NCI-H1436 treated with DMSO at 0.1 percent for 48 hours (cell line): Measurements from ENCODE around the gene PIF1.

Source experiments
- DNase-seq: peaks from one replicate; lab custom pipeline; 2025; lab: John Stamatoyannopoulos, UW

The PIF1 gene

GRCh38 chr15:64774037-64774628 is 51.3 kb downstream of the PIF1 start:
- no peak for DNase-seq

- no peak for DNase-seq
Measured at GRCh38 chr15:64773606-64774005, 51.8 kb downstream of the PIF1 start.

GRCh38 chr15:64772964-64773363 is 52.5 kb downstream of the PIF1 start:
- DNase-seq, result no peak

GRCh38 chr15:64772488-64772887 is 53.0 kb downstream of the PIF1 start:
- no peak for DNase-seq

- no peak for DNase-seq
Measured at GRCh38 chr15:64770626-64771025, 54.8 kb downstream of the PIF1 start.

- no peak for DNase-seq
Measured at GRCh38 chr15:64767203-64767602, 58.2 kb downstream of the PIF1 start.

GRCh38 chr15:64766058-64766457 is 59.4 kb downstream of the PIF1 start:
- no peak for DNase-seq
